H9 (cell line): ENCODE results near the gene ACKR3. TPM values are rescaled to one million over a fixed set of nuclear protein-coding genes. Genes with fewer than 3 reads are reported as not detected.

ENCODE experiments used
- DNase-seq: peaks from one replicate; pipeline ENCODE4 v3.0.0-alpha.2; 2017
- H2AFZ ChIP-seq: one replicate; pipeline ENCODE4 v1.6.1; 2013; ENCODE audit warnings: mild to moderate bottlenecking, low read length, control low read depth, moderate library complexity
- H2AK5ac ChIP-seq: 2 replicates; pipeline ENCODE4 v1.6.1; 2013; ENCODE audit warnings: low read length, control low read depth, mixed read lengths; ENCODE audit not compliant: insufficient read length
- H2BK120ac ChIP-seq: one replicate; pipeline ENCODE4 v1.6.1; 2013; ENCODE audit warnings: low read depth, mild to moderate bottlenecking, low read length, control low read depth, inconsistent platforms; ENCODE audit not compliant: poor library complexity, severe bottlenecking
- H2BK12ac ChIP-seq: 2 replicates; pipeline ENCODE4 v1.6.1; 2013; ENCODE audit warnings: low read length, control low read depth, mixed read lengths, low read depth; ENCODE audit not compliant: insufficient read length
- H2BK15ac ChIP-seq: 2 replicates; pipeline ENCODE4 v1.6.1; 2013; ENCODE audit warnings: low read depth, low read length, control low read depth
- H2BK20ac ChIP-seq: one replicate; pipeline ENCODE4 v1.6.1; 2013; ENCODE audit warnings: low read depth, mild to moderate bottlenecking, low read length, control low read depth, inconsistent platforms; ENCODE audit not compliant: poor library complexity, severe bottlenecking
- H2BK5ac ChIP-seq: 2 replicates; pipeline ENCODE4 v1.6.1; 2013; ENCODE audit warnings: low read length, control low read depth, mixed read lengths; ENCODE audit not compliant: insufficient read length
- H3K14ac ChIP-seq: 2 replicates; pipeline ENCODE4 v1.6.1; 2013; ENCODE audit warnings: low read length, control low read depth; ENCODE audit not compliant: insufficient read depth
- H3K18ac ChIP-seq: 2 replicates; pipeline ENCODE4 v1.6.1; 2013; ENCODE audit warnings: low read depth, mild to moderate bottlenecking, mixed read lengths, low read length, control low read depth; ENCODE audit not compliant: insufficient read length
- H3K23ac ChIP-seq: 2 replicates; pipeline ENCODE4 v1.6.1; 2013; ENCODE audit warnings: low read length, control low read depth, mixed read lengths, low read depth; ENCODE audit not compliant: insufficient read length
- H3K23me2 ChIP-seq: 2 replicates; pipeline ENCODE4 v1.6.1; 2013; ENCODE audit warnings: low read depth, mild to moderate bottlenecking, mixed read lengths, low read length, control low read depth; ENCODE audit not compliant: insufficient read length, poor library complexity, severe bottlenecking
- H3K27ac ChIP-seq: 2 replicates; pipeline ENCODE4 v1.5.1; 2013; ENCODE audit warnings: low read length, control low read depth, mixed read lengths, low read depth; ENCODE audit not compliant: insufficient read length
- H3K27me3 ChIP-seq: 2 replicates; pipeline ENCODE4 v1.6.1; 2013; ENCODE audit warnings: low read length, control low read depth, inconsistent platforms; ENCODE audit not compliant: insufficient read depth
- H3K4ac ChIP-seq: 2 replicates; pipeline ENCODE4 v1.6.1; 2013; ENCODE audit warnings: low read depth, mild to moderate bottlenecking, control low read depth, inconsistent platforms, low read length, moderate library complexity
- H3K4me1 ChIP-seq: 2 replicates; pipeline ENCODE4 v1.6.1; 2013; ENCODE audit warnings: low read length, control low read depth, inconsistent platforms; ENCODE audit not compliant: insufficient read depth
- H3K4me2 ChIP-seq: 2 replicates; pipeline ENCODE4 v1.6.1; 2013; ENCODE audit warnings: low read length, control low read depth, mixed read lengths; ENCODE audit not compliant: insufficient read length, insufficient read depth
- H3K56ac ChIP-seq: 2 replicates; pipeline ENCODE4 v1.6.1; 2013; ENCODE audit warnings: low read depth, mild to moderate bottlenecking, mixed read lengths, low read length, control low read depth; ENCODE audit not compliant: insufficient read length
- H3K79me1 ChIP-seq: 2 replicates; pipeline ENCODE4 v1.6.1; 2013; ENCODE audit warnings: low read depth, mild to moderate bottlenecking, moderate library complexity, low read length, control low read depth, inconsistent platforms; ENCODE audit not compliant: insufficient read depth, poor library complexity, severe bottlenecking
- H3K79me2 ChIP-seq: 2 replicates; pipeline ENCODE4 v1.6.1; 2013; ENCODE audit warnings: low read length, control low read depth, inconsistent platforms; ENCODE audit not compliant: insufficient read depth
- H3K9ac ChIP-seq: 2 replicates; pipeline ENCODE4 v1.6.1; 2013; ENCODE audit warnings: low read length, control low read depth, mixed read lengths; ENCODE audit not compliant: insufficient read length; ENCODE audit errors: extremely low read depth
- H3K9me3 ChIP-seq: one replicate; pipeline ENCODE4 v1.6.1; 2013; ENCODE audit warnings: low read depth, low read length, inconsistent platforms; ENCODE audit not compliant: control insufficient read depth
- H3T11ph ChIP-seq: one replicate; pipeline ENCODE4 v1.6.1; 2013; ENCODE audit warnings: mild to moderate bottlenecking, low read length, control low read depth, inconsistent platforms
- H4K20me1 ChIP-seq: one replicate; pipeline ENCODE4 v1.6.1; 2013; ENCODE audit not compliant: control insufficient read depth, insufficient read length, insufficient read depth
- H4K5ac ChIP-seq: 2 replicates; pipeline ENCODE4 v1.6.1; 2013; ENCODE audit warnings: low read depth, mild to moderate bottlenecking, mixed read lengths, low read length, control low read depth; ENCODE audit not compliant: insufficient read length
- H4K8ac ChIP-seq: replicated peaks from 2 replicates; pipeline ENCODE4 v1.6.1; 2013; ENCODE audit warnings: low read length, control low read depth, mixed read lengths, low read depth; ENCODE audit not compliant: insufficient read length
- H4K91ac ChIP-seq: 2 replicates; pipeline ENCODE4 v1.6.1; 2013; ENCODE audit warnings: low read depth, mild to moderate bottlenecking, moderate library complexity, mixed read lengths, low read length, control low read depth; ENCODE audit not compliant: insufficient read length
- H3K27ac Mint-ChIP-seq, 3 experiments: 2 replicates in 2 of 3; 3 replicates in 1 of 3; pipeline ENCODE4 v1.8.0; 2020 to 2021; ENCODE audit warnings: mixed read lengths in 3 of 3, mild to moderate bottlenecking in 1 of 3, moderate library complexity in 1 of 3
- H3K27me3 Mint-ChIP-seq: 2 replicates; pipeline ENCODE4 v1.8.0; 2021; ENCODE audit warnings: low read depth, mild to moderate bottlenecking, moderate library complexity, mixed read lengths
- H3K36me3 Mint-ChIP-seq, 3 experiments: 2 replicates in 2 of 3; 3 replicates in 1 of 3; pipeline ENCODE4 v1.8.0; 2020 to 2021; ENCODE audit warnings: low read depth in 3 of 3, mixed read lengths in 3 of 3; ENCODE audit not compliant: insufficient read depth in 1 of 3
- H3K4me1 Mint-ChIP-seq, 2 experiments: 2 replicates each; pipeline ENCODE4 v1.8.0; 2020; ENCODE audit warnings: mixed read lengths in 2 of 2
- H3K4me3 Mint-ChIP-seq, 2 experiments: 2 replicates in 1 of 2; 3 replicates in 1 of 2; pipeline ENCODE4 v1.8.0; 2020 to 2021; ENCODE audit warnings: mild to moderate bottlenecking in 2 of 2, mixed read lengths in 2 of 2, moderate library complexity in 1 of 2
- H3K9me3 Mint-ChIP-seq, 2 experiments: 2 replicates in 1 of 2; 3 replicates in 1 of 2; pipeline ENCODE4 v1.8.0; 2020; ENCODE audit warnings: mild to moderate bottlenecking in 2 of 2, mixed read lengths in 2 of 2, moderate library complexity in 1 of 2
- CTCF ChIP-seq: fragments of 200-600 bp; sonication (generic); conservative IDR thresholded peaks from 3 replicates; pipeline ENCODE4 v1.8.0; 2021; ENCODE audit warnings: antibody characterized with exemption, mild to moderate bottlenecking
- WGBS: extraction: QIAGEN DNeasy Blood & Tissue Kit; methylation state at CpG from one replicate; pipeline ENCODE4 v1.1.7; 2013; ENCODE audit warnings: missing lambda C conversion rate, low lambda C conversion rate, mixed read lengths; ENCODE audit not compliant: insufficient read length; ENCODE audit errors: extremely low coverage; 5-methylcytosine and 5-hydroxymethylcytosine counted together
- total RNA-seq: library from RNA; stranded (reverse); gene quantifications from 2 replicates; pipeline ENCODE4 v1.2.1, GENCODE V29; 2021

ACKR3 gene
- total RNA-seq, 1 experiment from 2014 or later: 0.44 TPM

- no peak overlapping the region for H2BK12ac ChIP-seq
- H3K23me2 ChIP-seq: no peaks in the 10 kb centered on the region
- no CpG with 5 or more reads among the region's 6 CpGs for WGBS
- Mint-ChIP-seq H3K36me3 (peaks cover 0 to 20% (median 3%) of the 10 kb centered on the region in 3 experiments; a peak in 4 of 7 replicates), H3K4me3 (no peak overlapping the region; a peak in 2 of 5 replicates), H3K27me3 (peaks cover 14% of the 10 kb centered on the region), H3K9me3 (peaks cover 10 to 17% of the 10 kb centered on the region in 2 experiments), H3K27ac (peak overlapping the region in 1 of 3 experiments; percentile 95; a peak in 2 of 7 replicates), H3K4me1 (peaks cover 30 to 33% of the 10 kb centered on the region in 2 experiments)
- no peak overlapping the region for H4K91ac ChIP-seq
- H2BK15ac ChIP-seq: no peak overlapping the region
- H4K20me1 ChIP-seq: no peaks in the 10 kb centered on the region
- H3K9ac ChIP-seq: no peak overlapping the region
- no peak overlapping the region for H3K14ac ChIP-seq
- no peak overlapping the region for H3K4me2 ChIP-seq
- H2AFZ ChIP-seq: no peak overlapping the region
- H2BK5ac ChIP-seq: no peak overlapping the region
- no peak overlapping the region for H3K27ac ChIP-seq
- no peak for DNase-seq
- no peak overlapping the region for H4K8ac ChIP-seq
- H2BK20ac ChIP-seq: no peak overlapping the region
- H3K79me1 ChIP-seq: no peaks in the 10 kb centered on the region
- no peak overlapping the region for H2BK120ac ChIP-seq
- no peak overlapping the region for H3K56ac ChIP-seq
- no peak overlapping the region for H4K5ac ChIP-seq
- no peak overlapping the region for H3K4ac ChIP-seq
- H3T11ph ChIP-seq: no peak overlapping the region
- H3K79me2 ChIP-seq: no peaks in the 10 kb centered on the region
- no peak overlapping the region for H2AK5ac ChIP-seq
- TF ChIP-seq CTCF: no peak
- H3K18ac ChIP-seq: no peak overlapping the region
- no peaks in the 10 kb centered on the region for H3K27me3 ChIP-seq
- H3K4me1 ChIP-seq: no peaks in the 10 kb centered on the region; the same call in 1 of the 2 replicates
- no peaks in the 10 kb centered on the region for H3K9me3 ChIP-seq
- no peak overlapping the region for H3K23ac ChIP-seq
Observed at GRCh38 chr2:236552212-236552542, 17.4 kb upstream of the ACKR3 start.
